WI38 (cell line): ENCODE measurements around the gene E2F8.

Experiments
- H3K4me3 ChIP-seq: 2 replicates; pipeline ENCODE4 v1.5.1; 2011; ENCODE audit warnings: low read depth, mild to moderate bottlenecking, control low read depth, low read length
- TF ChIP-seq, protein P1 (sequence below): IDR thresholded peaks from 2 replicates; pipeline ENCODE4 v1.5.1; 2012; ENCODE audit warnings: low read depth, mild to moderate bottlenecking, control low read depth, low read length

E2F8 gene

DNA sequence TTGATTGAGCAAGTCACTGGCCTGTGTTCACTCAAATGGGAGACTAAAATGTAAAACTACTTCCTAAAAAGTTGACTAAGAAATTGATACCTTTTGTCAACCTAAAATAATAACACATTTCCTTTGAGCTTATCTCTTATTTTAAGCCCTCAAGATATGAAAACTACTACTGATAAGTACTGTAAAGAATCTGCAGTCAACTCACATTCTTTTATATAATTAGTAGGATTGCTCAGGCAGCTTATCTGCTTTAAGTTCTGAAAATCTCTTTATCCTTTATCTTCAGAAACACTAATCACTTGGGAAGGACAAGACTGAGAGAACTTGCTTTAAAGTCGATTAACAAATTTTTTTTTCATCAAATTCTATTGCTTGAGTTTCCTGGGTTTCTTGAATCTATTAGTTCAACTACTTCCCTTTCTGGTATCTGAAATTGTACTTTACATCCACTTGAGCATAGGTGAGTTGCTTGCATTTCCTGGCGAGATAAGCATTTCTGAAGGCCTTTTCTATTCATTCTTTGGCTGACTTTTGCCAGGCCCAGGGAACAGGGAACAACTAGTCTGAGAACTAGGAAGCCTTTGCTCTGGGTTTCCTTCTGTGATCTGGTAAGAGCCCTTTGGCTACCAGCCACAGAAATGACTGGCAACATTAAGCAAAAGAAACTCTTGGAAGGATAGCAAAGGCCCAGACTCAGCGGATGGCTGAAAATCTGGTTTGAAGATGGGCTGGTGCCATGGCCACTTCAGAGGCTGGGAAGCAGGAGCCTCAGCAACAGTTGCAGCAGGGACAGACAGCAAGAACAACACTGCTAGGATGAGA is 19.6 kb downstream of the E2F8 start:
- no peak overlapping the region for H3K4me3 ChIP-seq
- TF ChIP-seq, protein P1, sequence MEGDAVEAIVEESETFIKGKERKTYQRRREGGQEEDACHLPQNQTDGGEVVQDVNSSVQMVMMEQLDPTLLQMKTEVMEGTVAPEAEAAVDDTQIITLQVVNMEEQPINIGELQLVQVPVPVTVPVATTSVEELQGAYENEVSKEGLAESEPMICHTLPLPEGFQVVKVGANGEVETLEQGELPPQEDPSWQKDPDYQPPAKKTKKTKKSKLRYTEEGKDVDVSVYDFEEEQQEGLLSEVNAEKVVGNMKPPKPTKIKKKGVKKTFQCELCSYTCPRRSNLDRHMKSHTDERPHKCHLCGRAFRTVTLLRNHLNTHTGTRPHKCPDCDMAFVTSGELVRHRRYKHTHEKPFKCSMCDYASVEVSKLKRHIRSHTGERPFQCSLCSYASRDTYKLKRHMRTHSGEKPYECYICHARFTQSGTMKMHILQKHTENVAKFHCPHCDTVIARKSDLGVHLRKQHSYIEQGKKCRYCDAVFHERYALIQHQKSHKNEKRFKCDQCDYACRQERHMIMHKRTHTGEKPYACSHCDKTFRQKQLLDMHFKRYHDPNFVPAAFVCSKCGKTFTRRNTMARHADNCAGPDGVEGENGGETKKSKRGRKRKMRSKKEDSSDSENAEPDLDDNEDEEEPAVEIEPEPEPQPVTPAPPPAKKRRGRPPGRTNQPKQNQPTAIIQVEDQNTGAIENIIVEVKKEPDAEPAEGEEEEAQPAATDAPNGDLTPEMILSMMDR: no peak

DNA sequence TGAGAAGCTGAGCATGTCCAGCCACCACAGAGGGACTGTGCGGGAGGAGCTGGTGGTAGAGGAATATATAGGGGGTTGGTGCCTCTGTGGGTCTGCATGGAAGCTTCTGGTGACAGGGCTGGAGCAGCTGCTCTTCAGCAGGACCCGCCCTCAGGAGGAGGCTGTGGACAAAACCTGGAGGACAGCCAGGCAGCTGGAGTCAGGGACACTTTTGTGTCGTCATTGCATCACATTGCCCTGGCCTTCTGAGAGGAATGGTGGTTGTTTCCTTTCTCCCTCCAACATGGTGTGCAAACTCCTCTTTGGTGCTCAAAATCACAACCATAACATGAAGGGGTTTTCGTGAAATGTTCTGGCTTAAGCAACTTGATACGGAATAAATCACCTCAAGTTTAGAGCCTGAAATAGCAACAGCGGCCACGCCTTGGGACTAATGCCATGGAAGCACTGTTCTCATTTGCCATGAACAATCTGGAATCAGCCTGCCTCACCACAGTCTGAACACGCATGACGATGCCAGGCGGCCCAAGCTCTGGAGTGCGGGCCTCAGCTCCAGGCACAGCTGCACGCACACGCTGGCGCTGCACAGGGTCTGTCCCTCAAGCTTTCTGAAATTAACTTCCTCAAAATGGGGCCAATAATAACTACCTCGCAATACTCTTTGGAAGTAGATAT is 21.8 kb downstream of the E2F8 start:
- no peak overlapping the region for H3K4me3 ChIP-seq
- TF ChIP-seq, protein P1: no peak

DNA sequence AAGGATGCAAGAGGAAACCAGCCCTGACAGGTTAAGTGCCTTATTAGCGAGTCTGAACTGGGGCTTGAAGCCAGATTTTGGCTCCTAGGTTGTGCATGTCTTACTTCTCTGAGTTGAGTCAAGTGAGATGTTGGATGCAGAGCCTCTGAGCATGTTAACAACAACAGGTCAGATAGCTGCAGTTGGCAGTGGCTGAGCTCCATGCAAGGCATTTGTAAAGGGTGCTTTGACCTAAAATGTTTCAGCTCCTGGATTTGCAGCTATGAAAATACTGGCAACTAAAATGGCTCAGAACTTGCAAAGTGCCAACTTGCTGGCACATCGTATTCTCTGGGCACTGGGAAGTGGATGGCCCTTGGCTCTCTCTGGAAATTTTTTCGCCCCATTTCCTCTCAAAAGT is 22.5 kb downstream of the E2F8 start:
- TF ChIP-seq, protein P1: no peak
- no peak overlapping the region for H3K4me3 ChIP-seq

DNA sequence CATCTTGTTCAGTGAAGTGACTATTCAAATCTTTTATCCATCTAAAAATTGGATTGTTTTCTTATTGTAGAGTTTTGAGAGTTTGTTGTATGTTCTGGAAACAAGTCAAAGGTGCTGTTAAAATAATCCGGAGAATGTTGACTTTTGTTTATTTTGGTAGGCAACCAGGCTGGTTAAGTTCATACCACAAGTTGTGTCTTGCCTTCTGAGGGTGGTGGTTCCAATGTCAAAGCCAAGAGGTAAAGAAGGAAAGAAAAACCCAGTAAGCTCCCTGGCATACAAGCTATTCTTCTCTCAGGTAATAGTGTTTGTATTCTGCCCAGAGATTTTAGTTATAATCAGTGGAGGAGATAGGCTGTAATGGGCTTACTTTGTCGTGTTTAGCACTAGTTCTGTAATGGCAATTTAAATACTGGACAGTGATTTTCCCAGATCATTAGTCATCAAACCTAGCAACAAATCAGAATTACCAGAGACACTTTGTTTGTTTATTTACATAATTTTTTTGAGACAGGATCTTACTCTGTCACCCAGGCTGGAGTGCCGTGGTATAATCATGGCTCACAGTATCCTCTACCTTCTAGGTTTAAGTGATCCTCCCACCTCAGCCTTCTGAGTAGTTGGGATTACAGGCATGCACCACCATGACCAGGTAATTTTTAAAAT is 23.9 kb downstream of the E2F8 start:
- TF ChIP-seq, protein P1: no peak
- no peak overlapping the region for H3K4me3 ChIP-seq

DNA sequence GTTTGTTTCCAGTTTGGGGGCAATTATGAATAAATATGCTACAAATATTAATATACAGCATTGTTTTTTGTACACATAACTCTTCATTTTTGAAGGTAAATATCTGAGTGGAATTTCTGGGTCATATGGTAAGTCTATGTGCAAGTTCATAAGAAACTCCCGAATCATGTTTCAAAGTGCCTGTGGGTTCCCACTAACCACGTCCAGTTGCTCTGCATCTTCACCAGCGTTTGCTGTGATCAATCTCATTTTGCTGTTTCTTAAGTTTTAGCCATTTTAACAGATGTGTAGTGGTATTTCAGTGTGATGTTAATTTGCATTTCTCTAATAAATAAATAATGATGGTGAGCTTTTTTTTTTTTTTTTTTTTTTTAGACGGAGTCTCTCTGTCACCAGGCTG is 24.7 kb downstream of the E2F8 start:
- TF ChIP-seq, protein P1: no peak
- no peak overlapping the region for H3K4me3 ChIP-seq

DNA sequence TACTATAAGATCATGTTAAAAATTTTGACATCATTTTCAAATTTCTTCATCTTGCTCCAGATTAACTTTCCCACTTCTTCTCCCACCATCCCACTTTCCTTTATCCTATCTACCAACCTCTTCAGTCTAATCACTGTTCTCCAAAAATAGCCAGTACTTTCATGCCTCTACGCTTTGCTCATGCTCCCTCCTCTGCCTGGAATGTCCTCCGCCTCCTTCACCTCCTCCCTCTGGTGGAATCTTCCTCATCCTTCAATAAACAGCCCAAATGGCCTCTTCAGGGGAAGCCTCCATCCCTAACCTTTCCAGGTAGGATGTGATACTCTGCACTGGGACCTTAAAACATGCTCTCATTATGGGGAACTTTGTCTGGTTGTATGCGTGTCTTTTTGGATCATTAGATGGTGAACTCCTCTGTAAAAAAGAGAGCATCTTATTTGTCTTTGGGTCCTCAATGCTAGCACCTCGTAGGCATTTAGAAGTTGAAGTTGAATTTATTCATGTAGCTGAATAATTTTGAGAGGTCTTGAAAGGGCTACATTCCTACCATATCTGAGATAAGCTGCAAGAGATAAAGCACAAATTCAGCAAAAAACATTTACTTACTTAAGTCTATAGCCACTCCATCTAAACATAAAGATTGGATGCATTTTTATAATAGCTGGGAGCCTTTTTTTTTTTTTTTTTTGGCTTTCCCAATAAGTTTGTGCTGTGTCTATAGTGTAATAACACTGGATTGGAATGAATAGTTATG is 31.0 kb downstream of the E2F8 start:
- TF ChIP-seq, protein P1: no peak

More for the DNA sequence above, 31.0 kb downstream of the E2F8 start:
- H3K4me3 ChIP-seq: no peak overlapping the region
